Thymus (tissue), 11 donors: ENCODE measurements around the gene RFTN1. TPM values are rescaled to one million over a fixed set of nuclear protein-coding genes. Genes with fewer than 3 reads are reported as not detected.

ENCODE experiments used
- DNase-seq, 9 donors: peaks; one replicate each; pipeline ENCODE4 v3.0.0-alpha.2; 2013; ENCODE audit warnings: low spot score in 9 of 9, low read depth in 6 of 9, missing footprints in 1 of 9
- H3K27ac ChIP-seq, 2 donors: one replicate each; pipeline ENCODE4 v1.5.1; 2013; ENCODE audit warnings: control low read depth in 1 of 2, low read depth in 1 of 2, low read length in 1 of 2, mild to moderate bottlenecking in 1 of 2, moderate library complexity in 1 of 2
- H3K27me3 ChIP-seq, 2 donors: one replicate each; pipeline ENCODE4 v1.5.1; 2013; ENCODE audit warnings: low read length in 1 of 2; ENCODE audit not compliant: control insufficient read depth in 2 of 2, insufficient read depth in 1 of 2
- H3K36me3 ChIP-seq, 2 donors: one replicate each; pipeline ENCODE4 v1.5.1; 2013; ENCODE audit warnings: low read length in 1 of 2, mild to moderate bottlenecking in 1 of 2, moderate library complexity in 1 of 2; ENCODE audit not compliant: control insufficient read depth in 2 of 2, insufficient read depth in 2 of 2
- H3K4me1 ChIP-seq, 2 donors: one replicate each; pipeline ENCODE4 v1.5.1; 2013; ENCODE audit warnings: low read length in 2 of 2; ENCODE audit not compliant: control insufficient read depth in 2 of 2, insufficient read depth in 2 of 2
- H3K4me3 ChIP-seq, 2 donors: one replicate each; pipeline ENCODE4 v1.5.1; 2013; ENCODE audit warnings: low read length in 2 of 2, control low read depth in 1 of 2, mild to moderate bottlenecking in 1 of 2
- H3K9me3 ChIP-seq, 2 donors: one replicate each; pipeline ENCODE4 v1.5.1; 2013; ENCODE audit warnings: low read length in 1 of 2, mild to moderate bottlenecking in 1 of 2; ENCODE audit not compliant: control insufficient read depth in 2 of 2, insufficient read depth in 1 of 2
- WGBS: extraction: QIAGEN DNeasy Blood & Tissue Kit; methylation state at CpG from one replicate; pipeline ENCODE4 v1.1.7; 2013; 5-methylcytosine and 5-hydroxymethylcytosine counted together
- polyA plus RNA-seq: library from polyadenylated mRNA; stranded (reverse); fragments of 200-250 nt; gene quantifications from one replicate; pipeline ENCODE4 v1.2.3, GENCODE V29; 2013
- total RNA-seq: library from RNA; stranded (reverse); fragments of 120-200 nt; gene quantifications from one replicate; pipeline ENCODE4 v1.2.4, GENCODE V29; 2013
- donor health status: healthy.

Gene RFTN1
- total and polyA plus RNA-seq, 2 donors = 57.6 to 87.8 TPM

GRCh38 chr3:16423947-16424673, 89.4 kb downstream of the RFTN1 start:
- DNase-seq = no peak
- 95% methylated on average over 5 of the region's 5 CpGs for WGBS
- Histone ChIP-seq H3K4me3 (no peak overlapping the region), H3K27ac (no peak overlapping the region), H3K9me3 (no peaks in the 10 kb centered on the region), H3K36me3 (peaks cover 14 to 39% of the 10 kb centered on the region in 2 donors), H3K4me1 (no peaks in the 10 kb centered on the region), H3K27me3 (no peaks in the 10 kb centered on the region)

GRCh38 chr3:16423298-16423697, 90.2 kb downstream of the RFTN1 start:
- no peak for DNase-seq
- no peak overlapping the region for H3K27ac ChIP-seq

GRCh38 chr3:16419640-16420241, 93.8 kb downstream of the RFTN1 start:
- Histone ChIP-seq H3K4me1 (peaks cover 0 to 3% of the 10 kb centered on the region in 2 donors), H3K4me3 (no peak overlapping the region), H3K36me3 (peaks cover 3 to 28% of the 10 kb centered on the region in 2 donors), H3K27ac (no peak overlapping the region), H3K9me3 (no peaks in the 10 kb centered on the region), H3K27me3 (no peaks in the 10 kb centered on the region)
- WGBS = 97% methylated on average over 5 of the region's 5 CpGs
- DNase-seq = no peak

More at GRCh38 chr3:16423298-16423697, 90.2 kb downstream of the RFTN1 start:
- Histone ChIP-seq H3K27me3 (no peaks in the 10 kb centered on the region), H3K4me3 (no peak overlapping the region), H3K4me1 (no peaks in the 10 kb centered on the region), H3K9me3 (no peaks in the 10 kb centered on the region), H3K36me3 (peaks cover 13 to 38% of the 10 kb centered on the region in 2 donors)
- WGBS = 97% methylated on average over 2 of the region's 2 CpGs

- DNase-seq = no peak
- Histone ChIP-seq H3K27ac (peak overlapping the region in 1 of 2 donors; percentile 17), H3K36me3 (peaks cover 6 to 35% of the 10 kb centered on the region in 2 donors), H3K27me3 (no peaks in the 10 kb centered on the region), H3K4me1 (peaks cover 0 to 3% of the 10 kb centered on the region in 2 donors), H3K4me3 (no peak overlapping the region), H3K9me3 (no peaks in the 10 kb centered on the region)
- 95% methylated on average over 5 of the region's 5 CpGs for WGBS
Measured at GRCh38 chr3:16417945-16418739, 95.4 kb downstream of the RFTN1 start.

GRCh38 chr3:16415911-16416476, 97.5 kb downstream of the RFTN1 start:
- 97% methylated on average over 3 of the region's 3 CpGs for WGBS
- DNase-seq = no peak
- Histone ChIP-seq H3K9me3 (no peaks in the 10 kb centered on the region), H3K4me3 (no peak overlapping the region), H3K36me3 (peaks cover 8 to 34% of the 10 kb centered on the region in 2 donors), H3K27me3 (no peaks in the 10 kb centered on the region), H3K27ac (no peak overlapping the region), H3K4me1 (peaks cover 10 to 11% of the 10 kb centered on the region in 2 donors)

- Histone ChIP-seq H3K4me1 (peaks cover 11 to 16% of the 10 kb centered on the region in 2 donors), H3K9me3 (no peaks in the 10 kb centered on the region), H3K36me3 (peaks cover 13 to 36% of the 10 kb centered on the region in 2 donors), H3K27me3 (no peaks in the 10 kb centered on the region), H3K4me3 (no peak overlapping the region), H3K27ac (no peak overlapping the region)
- no peak for DNase-seq
- WGBS = over 99% methylated on average over 2 of the region's 2 CpGs
Measured at GRCh38 chr3:16413321-16413720, 100.2 kb downstream of the RFTN1 start.

- 99% methylated on average over 1 of the region's 1 CpG for WGBS
- H3K27me3 ChIP-seq = no peaks in the 10 kb centered on the region
- no peaks in the 10 kb centered on the region for H3K9me3 ChIP-seq
- peak overlapping the region in 1 of 2 donors; percentile 33 for H3K27ac ChIP-seq
- no peak for DNase-seq
- peaks cover 11 to 19% of the 10 kb centered on the region in 2 donors for H3K4me1 ChIP-seq
- H3K36me3 ChIP-seq = peaks cover 19 to 45% of the 10 kb centered on the region in 2 donors
- H3K4me3 ChIP-seq = no peak overlapping the region
Measured at GRCh38 chr3:16412192-16412800, 101.2 kb downstream of the RFTN1 start.

GRCh38 chr3:16411441-16411840, 102.1 kb downstream of the RFTN1 start:
- no peak overlapping the region for H3K4me3 ChIP-seq
- H3K4me1 ChIP-seq = peaks cover 11 to 24% of the 10 kb centered on the region in 2 donors
- no peaks in the 10 kb centered on the region for H3K9me3 ChIP-seq
- no peak overlapping the region for H3K27ac ChIP-seq
- no peaks in the 10 kb centered on the region for H3K27me3 ChIP-seq
- peaks cover 19 to 49% of the 10 kb centered on the region in 2 donors for H3K36me3 ChIP-seq
- WGBS = 91% methylated on average over 2 of the region's 2 CpGs
- no peak for DNase-seq
